Amniotic epithelial cell (primary cell): ENCODE results near the gene LRRN4.

Experiments used
- DNase-seq: peaks from one replicate; pipeline ENCODE4 v3.0.0-alpha.2; 2010; ENCODE audit warnings: low read depth

The LRRN4 gene

DNA sequence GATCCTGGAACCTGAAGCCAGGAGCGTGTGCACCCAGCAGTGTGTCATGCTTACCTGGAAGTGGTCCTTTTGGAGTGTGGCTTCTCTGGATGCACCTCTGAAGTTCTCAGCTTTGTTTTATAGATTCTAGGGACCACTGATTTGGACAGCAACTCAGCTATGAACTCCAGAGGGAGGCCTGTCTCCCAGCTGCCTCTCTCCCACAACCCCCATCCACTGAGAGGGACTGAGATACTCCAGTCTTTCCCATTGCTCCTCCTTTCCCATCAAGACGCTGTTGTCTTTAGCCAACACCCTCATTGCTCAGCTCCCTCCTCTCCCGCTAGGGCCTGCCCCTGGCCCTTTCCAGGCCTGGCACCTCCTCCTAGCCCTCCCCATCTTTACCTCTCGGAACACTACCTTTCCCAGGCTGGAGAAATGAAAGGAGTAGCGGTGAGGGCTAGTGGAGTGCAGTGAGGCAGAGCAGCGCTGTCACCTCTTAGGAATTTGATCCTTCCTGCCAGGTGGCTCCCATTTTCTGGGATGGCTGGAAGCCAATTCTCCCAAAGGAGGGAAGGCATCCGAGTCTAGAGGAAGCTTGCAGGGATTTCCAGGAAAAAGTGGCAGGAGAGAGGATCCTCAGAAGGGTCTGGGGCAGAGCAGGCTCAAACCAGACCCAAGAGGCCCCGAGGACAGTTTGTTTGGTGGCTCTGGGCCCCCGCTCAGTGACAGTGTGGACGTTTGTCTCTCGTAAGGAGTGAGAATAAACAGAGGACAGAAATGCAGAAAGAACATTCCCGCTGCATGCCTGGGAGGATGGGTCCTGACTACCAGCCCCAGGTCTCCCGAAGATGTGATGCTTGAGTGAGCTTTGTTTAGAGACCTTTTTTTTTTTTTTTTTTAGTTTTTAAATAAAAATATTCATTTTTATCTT, at the start of gene LRRN4:
Gene LRRN4, minus strand, starts transcription at position 285 of the 913 bp plus-strand sequence. CDS start 1,261 bp downstream, outside the sequence.
- peak; percentile 72 for DNase-seq

- no peak for DNase-seq
Measured at GRCh38 chr20:6103301-6103700, 49.4 kb upstream of the LRRN4 start.

GRCh38 chr20:6101346-6101745, 47.5 kb upstream of the LRRN4 start:
- DNase-seq: peak; percentile 75

DNA sequence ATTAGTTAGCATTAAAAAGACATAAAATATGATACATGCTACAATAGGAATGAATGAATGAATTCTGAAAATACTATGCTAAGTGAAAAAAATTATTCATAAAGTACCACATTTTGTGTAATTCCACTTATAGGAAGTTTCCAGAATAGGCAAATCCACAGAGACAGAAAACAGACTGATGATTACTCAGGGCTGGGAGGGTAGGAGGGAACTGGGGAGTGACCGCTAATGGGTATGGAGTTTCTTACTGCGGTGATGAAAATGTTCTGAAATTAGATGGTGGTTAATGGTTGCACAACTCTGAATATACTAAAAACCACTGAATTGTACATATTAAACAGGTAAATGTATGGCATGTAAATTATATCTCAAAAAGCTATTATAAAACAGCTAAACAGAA, 46.4 kb upstream of the LRRN4 start:
- peak; percentile 92 for DNase-seq

DNA sequence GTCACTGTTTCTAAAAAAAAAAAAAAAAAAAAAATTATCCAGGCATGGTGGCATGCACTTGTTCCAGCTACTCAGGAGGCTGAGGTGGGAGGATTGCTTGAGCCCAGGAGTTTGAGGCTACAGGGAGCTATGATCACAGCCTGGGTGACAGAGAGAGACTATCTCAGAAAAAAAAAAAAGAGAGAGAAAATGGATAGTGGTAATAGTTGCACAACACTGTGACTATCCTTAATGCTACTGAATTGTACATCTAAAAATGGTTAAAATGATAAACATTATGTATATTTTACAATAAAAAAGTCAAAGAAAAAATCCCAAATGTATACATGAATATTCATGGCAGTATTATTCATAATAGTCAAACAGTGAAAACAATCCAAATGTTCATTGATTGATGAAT, 46.0 kb upstream of the LRRN4 start:
- DNase-seq: no peak

DNA sequence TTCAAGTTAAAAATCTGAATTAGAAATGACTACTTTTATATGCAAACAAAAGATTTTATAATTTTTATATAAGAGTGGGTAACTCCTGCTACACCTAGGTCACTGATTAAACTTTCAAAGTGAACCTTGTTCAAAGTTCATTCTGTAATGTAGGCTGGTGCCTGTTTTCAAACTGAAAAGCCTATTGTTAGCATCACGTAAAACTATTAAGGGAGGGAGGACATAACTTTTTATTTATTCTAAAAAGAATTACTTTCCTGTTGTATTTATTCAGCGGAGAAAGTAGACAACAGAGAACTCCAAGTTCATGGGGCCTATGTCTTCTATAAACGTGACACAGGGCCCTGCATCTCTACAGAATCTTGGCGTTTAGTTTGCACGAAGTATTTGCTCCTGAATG, 41.5 kb upstream of the LRRN4 start:
- no peak for DNase-seq

- DNase-seq: no peak
Measured at GRCh38 chr20:6094565-6094964, 40.7 kb upstream of the LRRN4 start.

- no peak for DNase-seq
Measured at GRCh38 chr20:6094063-6094462, 40.2 kb upstream of the LRRN4 start.

DNA sequence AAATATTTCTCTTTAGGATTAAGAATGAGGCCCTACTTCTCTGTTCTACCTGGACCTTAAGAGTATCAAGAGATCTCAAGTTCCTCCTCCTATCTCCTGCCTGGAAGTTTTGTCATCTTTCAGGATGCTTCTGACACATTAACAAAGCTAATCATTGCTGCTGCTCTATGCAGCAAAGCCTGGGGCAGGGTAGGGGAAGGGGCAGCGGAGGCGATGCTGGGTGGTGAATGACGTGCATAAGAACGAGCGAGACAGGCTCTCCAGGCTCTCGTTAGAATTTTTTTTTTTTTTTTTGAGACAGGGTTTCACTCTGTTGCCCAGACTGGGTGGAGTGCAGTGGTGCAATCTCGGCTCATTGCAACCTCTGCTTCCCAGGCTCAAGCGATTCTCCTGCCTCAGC, 37.8 kb upstream of the LRRN4 start:
- DNase-seq: no peak

DNA sequence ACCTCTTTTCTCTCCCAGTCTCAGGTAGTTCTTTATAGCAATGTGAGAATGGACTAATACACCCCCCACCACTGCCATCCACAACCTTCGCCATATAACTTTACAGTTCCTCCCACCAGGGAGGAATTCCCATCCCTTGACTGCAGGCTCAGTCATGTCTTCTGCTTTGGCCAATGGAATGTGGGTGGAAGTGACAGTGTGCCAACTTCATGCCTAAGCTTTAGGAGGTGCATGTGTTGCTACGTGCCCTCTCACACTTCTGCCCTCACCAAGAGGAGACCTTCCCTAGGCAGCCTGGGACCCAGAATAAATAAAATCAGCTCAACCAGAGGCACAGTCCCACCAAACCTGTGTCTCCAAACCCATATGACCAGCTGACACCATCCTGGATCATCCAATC, 33.0 kb upstream of the LRRN4 start:
- no peak for DNase-seq

- no peak for DNase-seq
Measured at GRCh38 chr20:6083926-6084325, 30.1 kb upstream of the LRRN4 start.

DNA sequence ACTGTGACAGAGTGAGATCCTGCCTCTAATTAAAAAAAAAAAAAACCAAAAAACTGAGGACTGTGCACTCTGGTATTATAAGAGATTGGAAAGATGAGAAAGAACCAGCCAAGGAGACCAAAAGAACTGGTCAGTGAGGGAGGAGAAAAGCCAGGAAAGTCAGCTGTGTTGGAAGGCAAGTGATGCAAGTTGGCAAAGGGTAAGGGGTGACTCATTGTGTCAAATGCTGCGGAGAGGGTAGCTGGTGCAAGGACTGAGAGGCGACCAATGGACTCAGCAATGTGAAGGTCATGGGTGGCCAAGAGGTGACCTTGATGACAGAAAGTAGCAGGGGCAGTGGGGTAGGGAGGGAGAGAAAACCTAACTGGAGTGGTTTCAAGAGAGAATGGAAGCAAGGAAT, 27.4 kb upstream of the LRRN4 start:
- DNase-seq: peak; percentile 76

DNA sequence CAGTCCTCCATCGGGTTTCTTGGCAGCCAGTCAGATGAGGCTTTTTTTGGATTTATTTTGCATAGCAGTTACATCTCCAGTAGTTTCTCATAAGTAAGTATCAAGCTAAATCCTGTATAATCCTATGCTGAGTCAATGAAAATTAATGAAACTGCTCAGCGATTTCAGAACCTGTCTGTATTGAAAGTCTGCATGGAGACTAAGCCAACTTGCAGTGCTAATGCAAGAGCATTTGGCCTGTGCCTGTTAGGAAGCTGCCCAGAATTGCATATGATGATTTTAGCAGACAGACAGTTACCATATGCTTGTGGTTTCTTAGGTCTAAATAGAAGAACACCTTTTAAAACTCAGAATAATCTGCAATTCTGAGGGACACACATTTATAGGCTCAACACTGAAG, 25.2 kb upstream of the LRRN4 start:
- peak; percentile 20 for DNase-seq

DNA sequence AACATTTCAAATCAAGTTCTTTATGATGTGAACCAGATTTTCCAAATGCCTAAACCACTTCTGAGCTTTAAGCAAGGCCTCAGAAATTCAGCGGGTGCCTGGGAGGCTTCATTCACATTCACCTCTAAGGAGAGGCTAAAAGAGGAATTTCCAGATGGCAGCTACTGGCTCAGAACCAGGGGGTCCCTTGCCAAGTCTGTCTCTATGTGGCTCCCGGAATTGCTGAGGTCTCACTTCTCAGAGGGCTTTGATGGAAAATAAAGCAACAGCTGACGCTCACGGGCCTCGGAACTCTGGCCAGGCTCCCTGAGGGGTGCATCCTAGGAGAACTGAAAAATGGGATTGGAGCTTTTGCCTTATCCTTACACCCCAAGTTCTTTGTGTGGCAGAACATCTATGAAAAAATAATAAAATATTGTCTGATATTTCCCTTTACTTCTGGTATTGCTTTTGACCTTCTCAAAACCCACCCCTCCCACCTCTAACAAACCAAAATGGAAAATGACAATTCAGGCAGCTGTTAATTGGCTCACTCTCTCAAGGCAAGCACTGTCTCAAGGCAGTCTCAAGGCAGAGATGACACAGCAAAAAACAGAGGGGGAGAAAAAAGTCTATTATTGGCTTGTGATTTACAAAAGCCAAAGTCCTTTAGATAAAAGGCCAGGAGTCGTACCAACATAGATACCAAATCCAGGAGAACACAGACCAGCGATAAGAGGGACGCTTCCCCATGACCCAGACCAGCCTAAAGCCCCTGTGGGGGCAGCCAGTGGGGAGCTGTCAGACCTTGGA, 21.8 kb upstream of the LRRN4 start:
- peak; percentile 66 for DNase-seq

DNA sequence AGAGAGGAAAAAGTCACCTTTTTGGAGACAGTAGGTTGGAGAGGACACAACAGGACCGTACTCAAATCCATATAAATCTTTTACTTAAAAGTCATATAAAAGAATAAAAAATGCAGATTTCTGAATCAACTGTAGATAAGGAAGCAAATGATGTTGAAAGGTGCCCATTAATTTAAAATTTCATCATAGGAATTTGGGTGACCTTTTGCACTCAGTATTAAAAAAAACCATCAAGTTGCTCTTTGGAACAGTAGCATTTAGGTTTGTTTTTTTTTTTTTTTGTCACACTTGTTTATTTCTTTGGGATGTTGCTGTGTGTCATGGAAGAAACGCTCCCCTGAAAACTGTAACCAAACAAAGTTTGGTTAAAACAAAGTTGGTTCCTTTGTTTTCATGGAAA, 20.9 kb upstream of the LRRN4 start:
- peak; percentile 53 for DNase-seq

DNA sequence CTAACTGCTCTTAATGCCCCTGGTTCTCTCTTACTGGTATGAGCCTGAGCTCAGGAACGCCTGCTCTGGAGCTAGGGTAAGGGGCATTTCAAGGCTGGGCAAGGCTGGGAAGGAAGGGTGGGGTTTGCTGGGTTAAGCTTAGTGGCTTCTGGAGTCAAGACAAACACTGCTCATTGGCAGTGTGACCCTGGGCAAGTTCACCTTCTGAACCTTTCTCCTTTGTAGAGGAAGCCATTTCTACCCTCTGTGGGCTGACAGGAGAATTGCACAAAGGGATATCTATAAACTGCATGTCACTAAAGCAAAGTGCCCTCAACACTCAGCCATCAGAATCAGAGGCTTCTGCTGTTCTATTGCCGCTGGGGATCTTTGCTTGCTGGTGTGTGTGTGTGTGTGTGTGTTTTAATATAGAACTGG, 20.3 kb upstream of the LRRN4 start:
- DNase-seq: peak; percentile 61

- no peak for DNase-seq
Measured at GRCh38 chr20:6070829-6071695, 17.2 kb upstream of the LRRN4 start.

- DNase-seq: no peak
Measured at GRCh38 chr20:6069669-6070068, 15.8 kb upstream of the LRRN4 start.

DNA sequence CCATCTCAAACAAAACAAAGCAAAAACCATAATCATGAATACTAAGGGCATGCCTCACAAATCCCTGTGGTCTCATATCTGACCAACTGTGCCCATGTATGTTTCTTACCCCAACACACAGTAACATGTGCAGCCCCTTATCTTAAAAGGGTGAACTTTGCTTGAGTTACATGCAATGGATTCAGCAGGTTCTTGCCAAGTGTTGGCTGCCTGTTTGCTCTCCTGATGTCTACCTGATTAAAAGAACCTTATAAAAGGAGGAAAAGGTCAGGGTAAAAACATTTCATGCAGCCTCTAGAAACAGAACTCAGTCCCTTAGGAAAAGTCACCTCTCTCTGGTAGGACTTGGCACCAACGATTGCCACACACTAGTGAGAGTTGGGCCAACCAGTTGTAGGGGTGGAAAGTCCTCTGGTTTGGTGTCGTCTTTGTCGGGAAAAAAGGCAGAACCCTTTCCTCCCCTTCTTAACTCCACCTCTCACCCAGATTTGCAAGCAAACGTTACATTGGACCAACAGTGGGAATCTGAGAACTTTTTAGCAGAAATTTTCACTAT, 14.0 kb upstream of the LRRN4 start:
- no peak for DNase-seq

DNA sequence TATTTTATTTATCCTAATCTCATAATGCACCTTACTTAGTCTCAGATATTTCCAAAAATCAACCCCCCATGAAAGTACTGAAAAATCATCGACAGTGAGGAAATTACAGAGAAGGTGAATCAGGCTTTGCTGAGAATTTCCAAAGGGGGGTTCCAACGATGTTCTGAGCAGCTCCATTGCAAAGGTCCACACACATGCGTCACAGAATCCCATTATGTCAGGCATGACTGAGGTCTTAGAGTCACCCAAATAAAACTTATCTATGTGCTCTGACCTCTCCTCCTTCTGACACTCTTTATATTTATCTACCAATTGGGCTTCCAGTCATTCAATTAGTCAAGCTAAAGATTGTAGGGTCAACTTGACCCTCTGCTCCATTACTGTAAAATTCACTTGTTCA, 12.7 kb upstream of the LRRN4 start:
- no peak for DNase-seq

DNA sequence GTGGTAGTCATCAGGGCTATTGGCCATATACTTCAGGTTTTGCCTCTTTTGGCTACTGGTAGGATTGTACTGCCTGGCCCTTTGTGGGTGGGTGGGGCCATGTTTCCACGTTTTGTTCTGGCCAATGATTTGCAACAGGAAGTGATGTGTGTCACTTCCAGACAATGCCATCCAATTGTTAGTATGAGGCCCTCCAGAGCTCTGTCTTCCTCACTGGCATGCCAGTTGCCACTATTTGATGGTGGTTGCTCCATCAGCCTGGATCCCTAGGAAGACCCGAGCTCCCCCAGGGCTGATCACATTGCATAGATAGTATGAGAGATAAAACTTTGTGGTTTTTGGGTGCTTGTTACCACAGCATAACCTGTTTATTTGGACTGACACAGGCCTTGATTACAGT, 7.7 kb upstream of the LRRN4 start:
- peak; percentile 64 for DNase-seq

- DNase-seq: no peak
Measured at GRCh38 chr20:6060213-6060612, 6.4 kb upstream of the LRRN4 start.
